Measurements from ENCODE around the gene ATG9B. TPM values are rescaled to one million over a fixed set of nuclear protein-coding genes. Genes with fewer than 3 reads are reported as not detected.

The ATG9B gene
- total and polyA plus RNA-seq, 9 of the 15 experiments (the other 6 are each of a cell fraction or from before 2014, with no cell fraction given), result 0.29 to 8.0 (median 2.1) TPM

DNA sequence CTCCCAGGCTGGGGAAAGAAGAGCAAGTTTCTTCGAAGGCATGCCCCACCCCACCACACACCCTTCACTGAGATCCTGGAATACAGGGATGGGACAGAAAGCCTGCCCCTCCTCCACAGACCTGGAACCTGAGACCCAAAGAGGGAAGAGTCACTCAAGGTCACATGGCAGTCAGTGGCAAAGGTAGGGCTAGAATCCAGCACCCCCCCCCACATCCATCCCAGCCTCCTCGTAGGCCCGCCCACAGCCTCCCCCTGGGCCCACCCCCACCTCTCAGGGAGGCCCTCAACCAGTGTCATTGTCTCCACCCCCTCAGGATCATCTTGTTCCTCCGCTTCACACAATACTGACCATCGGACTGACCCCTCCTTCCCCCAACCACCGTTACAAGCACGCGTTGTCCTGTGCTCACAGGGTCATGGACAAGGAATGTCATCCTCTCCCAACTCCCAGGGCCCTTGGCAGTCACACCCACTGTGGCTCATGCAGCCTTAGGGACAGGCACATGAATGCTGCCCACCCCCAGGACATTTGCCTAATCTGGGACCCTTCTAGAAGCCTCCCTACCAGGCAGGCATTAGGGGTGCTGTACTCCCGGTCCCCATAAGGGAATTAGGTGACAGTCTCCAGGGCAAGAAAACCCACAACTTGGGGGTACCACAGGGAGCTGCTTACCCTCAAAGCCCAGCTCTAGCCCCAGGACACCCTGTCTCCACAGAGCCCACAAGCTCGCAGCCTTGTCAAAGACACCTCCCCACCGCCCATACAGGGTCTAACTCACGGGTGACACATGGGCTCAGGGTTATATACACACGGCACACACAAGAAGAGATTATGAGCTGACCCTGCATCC is 47.5 kb downstream of the ATG9B start (continued):
- TF ChIP-seq, protein P1, sequence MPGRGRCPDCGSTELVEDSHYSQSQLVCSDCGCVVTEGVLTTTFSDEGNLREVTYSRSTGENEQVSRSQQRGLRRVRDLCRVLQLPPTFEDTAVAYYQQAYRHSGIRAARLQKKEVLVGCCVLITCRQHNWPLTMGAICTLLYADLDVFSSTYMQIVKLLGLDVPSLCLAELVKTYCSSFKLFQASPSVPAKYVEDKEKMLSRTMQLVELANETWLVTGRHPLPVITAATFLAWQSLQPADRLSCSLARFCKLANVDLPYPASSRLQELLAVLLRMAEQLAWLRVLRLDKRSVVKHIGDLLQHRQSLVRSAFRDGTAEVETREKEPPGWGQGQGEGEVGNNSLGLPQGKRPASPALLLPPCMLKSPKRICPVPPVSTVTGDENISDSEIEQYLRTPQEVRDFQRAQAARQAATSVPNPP (IDR thresholded peaks at IDR 0.05; ENCODE audit: borderline replicate concordance, insufficient read depth, insufficient read length), result no peak
- TF ChIP-seq RBM25 (IDR thresholded peaks at IDR 0.05; ENCODE audit: low read depth, low read length, severe bottlenecking) (no peak), KDM5B (IDR thresholded peaks at IDR 0.05; ENCODE audit: insufficient replicate concordance, low read depth, low read length) (no peak), ELF4 (CRISPR knock-in tag; IDR thresholded peaks at IDR 0.05) (no peak), FOXP1 (CRISPR knock-in tag; IDR thresholded peaks at IDR 0.05) (0 out of 2 replicates have a peak, but pooled peaks have one; percentile 12), GABPB1 (CRISPR knock-in tag; IDR thresholded peaks at IDR 0.05) (no peak), SMARCE1 (IDR thresholded peaks at IDR 0.05) (no peak)
- TF ChIP-seq, protein P2, sequence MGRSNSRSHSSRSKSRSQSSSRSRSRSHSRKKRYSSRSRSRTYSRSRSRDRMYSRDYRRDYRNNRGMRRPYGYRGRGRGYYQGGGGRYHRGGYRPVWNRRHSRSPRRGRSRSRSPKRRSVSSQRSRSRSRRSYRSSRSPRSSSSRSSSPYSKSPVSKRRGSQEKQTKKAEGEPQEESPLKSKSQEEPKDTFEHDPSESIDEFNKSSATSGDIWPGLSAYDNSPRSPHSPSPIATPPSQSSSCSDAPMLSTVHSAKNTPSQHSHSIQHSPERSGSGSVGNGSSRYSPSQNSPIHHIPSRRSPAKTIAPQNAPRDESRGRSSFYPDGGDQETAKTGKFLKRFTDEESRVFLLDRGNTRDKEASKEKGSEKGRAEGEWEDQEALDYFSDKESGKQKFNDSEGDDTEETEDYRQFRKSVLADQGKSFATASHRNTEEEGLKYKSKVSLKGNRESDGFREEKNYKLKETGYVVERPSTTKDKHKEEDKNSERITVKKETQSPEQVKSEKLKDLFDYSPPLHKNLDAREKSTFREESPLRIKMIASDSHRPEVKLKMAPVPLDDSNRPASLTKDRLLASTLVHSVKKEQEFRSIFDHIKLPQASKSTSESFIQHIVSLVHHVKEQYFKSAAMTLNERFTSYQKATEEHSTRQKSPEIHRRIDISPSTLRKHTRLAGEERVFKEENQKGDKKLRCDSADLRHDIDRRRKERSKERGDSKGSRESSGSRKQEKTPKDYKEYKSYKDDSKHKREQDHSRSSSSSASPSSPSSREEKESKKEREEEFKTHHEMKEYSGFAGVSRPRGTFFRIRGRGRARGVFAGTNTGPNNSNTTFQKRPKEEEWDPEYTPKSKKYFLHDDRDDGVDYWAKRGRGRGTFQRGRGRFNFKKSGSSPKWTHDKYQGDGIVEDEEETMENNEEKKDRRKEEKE (IDR thresholded peaks at IDR 0.05; ENCODE audit: borderline replicate concordance in 1 of 2, control insufficient read depth in 1 of 2, low read depth in 2 of 2, low read length in 1 of 2), result no peak
- TF ChIP-seq, protein P3, sequence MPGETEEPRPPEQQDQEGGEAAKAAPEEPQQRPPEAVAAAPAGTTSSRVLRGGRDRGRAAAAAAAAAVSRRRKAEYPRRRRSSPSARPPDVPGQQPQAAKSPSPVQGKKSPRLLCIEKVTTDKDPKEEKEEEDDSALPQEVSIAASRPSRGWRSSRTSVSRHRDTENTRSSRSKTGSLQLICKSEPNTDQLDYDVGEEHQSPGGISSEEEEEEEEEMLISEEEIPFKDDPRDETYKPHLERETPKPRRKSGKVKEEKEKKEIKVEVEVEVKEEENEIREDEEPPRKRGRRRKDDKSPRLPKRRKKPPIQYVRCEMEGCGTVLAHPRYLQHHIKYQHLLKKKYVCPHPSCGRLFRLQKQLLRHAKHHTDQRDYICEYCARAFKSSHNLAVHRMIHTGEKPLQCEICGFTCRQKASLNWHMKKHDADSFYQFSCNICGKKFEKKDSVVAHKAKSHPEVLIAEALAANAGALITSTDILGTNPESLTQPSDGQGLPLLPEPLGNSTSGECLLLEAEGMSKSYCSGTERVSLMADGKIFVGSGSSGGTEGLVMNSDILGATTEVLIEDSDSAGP (CRISPR knock-in tag; IDR thresholded peaks at IDR 0.05), result no peak
- TF ChIP-seq, protein P4, sequence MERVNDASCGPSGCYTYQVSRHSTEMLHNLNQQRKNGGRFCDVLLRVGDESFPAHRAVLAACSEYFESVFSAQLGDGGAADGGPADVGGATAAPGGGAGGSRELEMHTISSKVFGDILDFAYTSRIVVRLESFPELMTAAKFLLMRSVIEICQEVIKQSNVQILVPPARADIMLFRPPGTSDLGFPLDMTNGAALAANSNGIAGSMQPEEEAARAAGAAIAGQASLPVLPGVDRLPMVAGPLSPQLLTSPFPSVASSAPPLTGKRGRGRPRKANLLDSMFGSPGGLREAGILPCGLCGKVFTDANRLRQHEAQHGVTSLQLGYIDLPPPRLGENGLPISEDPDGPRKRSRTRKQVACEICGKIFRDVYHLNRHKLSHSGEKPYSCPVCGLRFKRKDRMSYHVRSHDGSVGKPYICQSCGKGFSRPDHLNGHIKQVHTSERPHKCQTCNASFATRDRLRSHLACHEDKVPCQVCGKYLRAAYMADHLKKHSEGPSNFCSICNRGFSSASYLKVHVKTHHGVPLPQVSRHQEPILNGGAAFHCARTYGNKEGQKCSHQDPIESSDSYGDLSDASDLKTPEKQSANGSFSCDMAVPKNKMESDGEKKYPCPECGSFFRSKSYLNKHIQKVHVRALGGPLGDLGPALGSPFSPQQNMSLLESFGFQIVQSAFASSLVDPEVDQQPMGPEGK (CRISPR knock-in tag; IDR thresholded peaks at IDR 0.05; ENCODE audit: borderline replicate concordance), result no peak
- TF ChIP-seq, protein P5, sequence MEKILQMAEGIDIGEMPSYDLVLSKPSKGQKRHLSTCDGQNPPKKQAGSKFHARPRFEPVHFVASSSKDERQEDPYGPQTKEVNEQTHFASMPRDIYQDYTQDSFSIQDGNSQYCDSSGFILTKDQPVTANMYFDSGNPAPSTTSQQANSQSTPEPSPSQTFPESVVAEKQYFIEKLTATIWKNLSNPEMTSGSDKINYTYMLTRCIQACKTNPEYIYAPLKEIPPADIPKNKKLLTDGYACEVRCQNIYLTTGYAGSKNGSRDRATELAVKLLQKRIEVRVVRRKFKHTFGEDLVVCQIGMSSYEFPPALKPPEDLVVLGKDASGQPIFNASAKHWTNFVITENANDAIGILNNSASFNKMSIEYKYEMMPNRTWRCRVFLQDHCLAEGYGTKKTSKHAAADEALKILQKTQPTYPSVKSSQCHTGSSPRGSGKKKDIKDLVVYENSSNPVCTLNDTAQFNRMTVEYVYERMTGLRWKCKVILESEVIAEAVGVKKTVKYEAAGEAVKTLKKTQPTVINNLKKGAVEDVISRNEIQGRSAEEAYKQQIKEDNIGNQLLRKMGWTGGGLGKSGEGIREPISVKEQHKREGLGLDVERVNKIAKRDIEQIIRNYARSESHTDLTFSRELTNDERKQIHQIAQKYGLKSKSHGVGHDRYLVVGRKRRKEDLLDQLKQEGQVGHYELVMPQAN (IDR thresholded peaks at IDR 0.05; ENCODE audit: borderline replicate concordance), result 0 out of 2 replicates have a peak, but pooled peaks have one; percentile 22
- TF ChIP-seq, protein P6, sequence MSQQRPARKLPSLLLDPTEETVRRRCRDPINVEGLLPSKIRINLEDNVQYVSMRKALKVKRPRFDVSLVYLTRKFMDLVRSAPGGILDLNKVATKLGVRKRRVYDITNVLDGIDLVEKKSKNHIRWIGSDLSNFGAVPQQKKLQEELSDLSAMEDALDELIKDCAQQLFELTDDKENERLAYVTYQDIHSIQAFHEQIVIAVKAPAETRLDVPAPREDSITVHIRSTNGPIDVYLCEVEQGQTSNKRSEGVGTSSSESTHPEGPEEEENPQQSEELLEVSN (IDR thresholded peaks at IDR 0.05; ENCODE audit: borderline replicate concordance in 1 of 2, extremely low read depth in 1 of 2, insufficient read depth in 1 of 2, insufficient read length in 1 of 2, low read depth in 1 of 2, low read length in 1 of 2, poor library complexity in 1 of 2, severe bottlenecking in 1 of 2), result peak in 1 of 2 experiments; percentile 20
